ENCODE data around the gene DNAJB11.

The DNAJB11 gene

GRCh38 chr3:186598108-186598784 is 27.7 kb downstream of the DNAJB11 start:
- no peak for DNase-seq

- DNase-seq: no peak
These were observed 28.2 kb downstream of the DNAJB11 start for GRCh38 chr3:186598794-186599141.

- no peak for DNase-seq
These were observed 28.7 kb downstream of the DNAJB11 start for GRCh38 chr3:186599142-186599784.

- DNase-seq: no peak
These were observed 29.3 kb downstream of the DNAJB11 start for GRCh38 chr3:186599785-186600166.

GRCh38 chr3:186600896-186601295 is 30.4 kb downstream of the DNAJB11 start:
- DNase-seq: no peak

GRCh38 chr3:186603159-186603558 is 32.6 kb downstream of the DNAJB11 start:
- DNase-seq: no peak

GRCh38 chr3:186605078-186605477 is 34.6 kb downstream of the DNAJB11 start:
- DNase-seq: no peak

- DNase-seq: no peak
These were observed 35.3 kb downstream of the DNAJB11 start for GRCh38 chr3:186605561-186606545.

- DNase-seq: no peak
These were observed 38.2 kb downstream of the DNAJB11 start for GRCh38 chr3:186608624-186609215.

- no peak for DNase-seq
These were observed 38.8 kb downstream of the DNAJB11 start for GRCh38 chr3:186609247-186609868.

GRCh38 chr3:186612065-186612464 is 41.5 kb downstream of the DNAJB11 start:
- no peak for DNase-seq

GRCh38 chr3:186612721-186613636 is 42.5 kb downstream of the DNAJB11 start, which contains the start of gene AHSG:
Gene AHSG, plus strand, starts transcription at chr3:186613060. Its CDS starts 82 bp downstream, at chr3:186613142.
- DNase-seq: no peak

GRCh38 chr3:186613637-186614265 is 43.2 kb downstream of the DNAJB11 start:
- no peak for DNase-seq

GRCh38 chr3:186614266-186614596 is 43.7 kb downstream of the DNAJB11 start:
- no peak for DNase-seq

GRCh38 chr3:186614597-186615483 is 44.3 kb downstream of the DNAJB11 start:
- DNase-seq: peak; percentile 79

GRCh38 chr3:186616299-186616617 is 45.7 kb downstream of the DNAJB11 start:
- DNase-seq: no peak

- peak; percentile 88 for DNase-seq
These were observed 46.8 kb downstream of the DNAJB11 start for GRCh38 chr3:186617036-186617946.

- DNase-seq: no peak
These were observed 47.9 kb downstream of the DNAJB11 start for GRCh38 chr3:186618318-186618938.

- no peak for DNase-seq
These were observed 49.3 kb downstream of the DNAJB11 start for GRCh38 chr3:186619787-186620212.
